Measurements from ENCODE around the gene PSTK.

PSTK gene

GRCh38 chr10:122992031-122992585, 11.9 kb downstream of the PSTK start:
- DNase-seq (ENCODE audit: low read depth) = no peak

- DNase-seq (ENCODE audit: low read depth) = no peak
Measured at GRCh38 chr10:122993797-122994336, 13.7 kb downstream of the PSTK start.

DNA sequence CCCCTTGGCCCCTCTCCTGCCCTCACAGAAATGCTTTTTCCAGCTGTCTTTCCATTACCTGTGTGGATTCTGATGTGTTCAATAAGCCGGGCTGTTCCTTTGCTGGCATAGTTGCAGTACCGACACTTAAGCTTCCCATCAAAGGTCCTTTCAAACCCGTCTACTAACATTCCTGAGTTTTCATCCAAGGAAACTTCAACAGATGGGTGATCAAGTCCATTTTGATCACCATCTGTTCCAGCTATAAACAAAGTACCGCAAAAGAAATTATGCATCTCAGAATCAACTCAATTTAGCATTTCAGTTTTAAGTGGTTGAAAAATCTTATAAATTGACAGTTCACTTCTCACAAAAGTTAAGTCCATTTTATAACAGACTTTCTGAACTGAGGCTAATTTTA, 15.7 kb downstream of the PSTK start:
- no peak for DNase-seq (ENCODE audit: low read depth)

- no peak for DNase-seq (ENCODE audit: low read depth)
Measured at GRCh38 chr10:122997864-122998263, 17.7 kb downstream of the PSTK start.

DNA sequence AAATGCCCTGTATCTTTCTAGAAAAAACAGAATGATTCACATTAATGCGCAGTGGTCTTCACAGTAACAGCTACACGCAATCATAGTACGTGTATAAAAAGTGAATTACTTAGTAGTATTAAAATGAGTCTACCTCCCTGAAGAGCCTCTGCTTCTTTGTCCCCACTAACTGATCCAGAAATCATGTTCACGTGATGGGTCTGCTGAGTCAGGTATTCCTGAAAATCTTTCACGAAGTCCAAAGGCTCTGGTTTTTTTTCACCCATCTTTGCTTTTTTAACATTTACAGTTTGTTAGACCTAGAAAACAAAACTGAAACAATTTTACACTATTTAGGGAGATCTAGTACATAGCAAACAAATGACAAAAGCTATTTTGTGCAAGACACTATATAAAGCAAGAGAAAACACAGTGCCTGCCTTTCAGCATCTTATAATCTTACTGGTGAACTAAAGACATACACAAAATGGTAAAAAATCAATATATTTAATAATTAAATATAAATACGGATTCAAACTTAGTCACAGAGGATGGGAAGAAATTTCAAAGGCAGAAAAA, 18.2 kb downstream of the PSTK start:
- no peak for DNase-seq (ENCODE audit: low read depth)

DNA sequence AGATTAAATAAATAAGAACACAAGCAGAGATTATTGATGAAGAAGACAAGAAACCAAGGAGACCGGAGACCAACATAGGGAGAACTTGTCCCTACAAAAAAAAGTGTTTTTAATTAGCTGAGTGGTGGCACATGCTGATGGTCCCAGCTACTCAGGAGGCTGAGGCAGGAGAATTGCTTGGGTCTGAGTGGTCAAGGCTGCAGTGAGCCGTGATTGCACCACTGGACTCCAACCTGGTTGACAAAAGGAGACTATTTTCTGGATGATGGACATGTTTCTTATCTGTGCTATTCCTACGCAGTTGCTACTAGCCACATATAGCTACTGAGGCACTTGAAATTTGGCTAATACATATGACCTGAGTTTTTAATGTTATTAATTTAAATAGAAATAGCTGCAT, 18.7 kb downstream of the PSTK start:
- DNase-seq (ENCODE audit: low read depth) = no peak

- no peak for DNase-seq (ENCODE audit: low read depth)
Measured at GRCh38 chr10:122999347-122999746, 19.1 kb downstream of the PSTK start.

- DNase-seq (ENCODE audit: low read depth) = no peak
Measured at GRCh38 chr10:123000155-123000554, 20.0 kb downstream of the PSTK start.

- DNase-seq (ENCODE audit: low read depth) = no peak
Measured at GRCh38 chr10:123001370-123001769, 21.2 kb downstream of the PSTK start.

GRCh38 chr10:123004298-123004697, 24.1 kb downstream of the PSTK start:
- DNase-seq (ENCODE audit: low read depth) = no peak

DNA sequence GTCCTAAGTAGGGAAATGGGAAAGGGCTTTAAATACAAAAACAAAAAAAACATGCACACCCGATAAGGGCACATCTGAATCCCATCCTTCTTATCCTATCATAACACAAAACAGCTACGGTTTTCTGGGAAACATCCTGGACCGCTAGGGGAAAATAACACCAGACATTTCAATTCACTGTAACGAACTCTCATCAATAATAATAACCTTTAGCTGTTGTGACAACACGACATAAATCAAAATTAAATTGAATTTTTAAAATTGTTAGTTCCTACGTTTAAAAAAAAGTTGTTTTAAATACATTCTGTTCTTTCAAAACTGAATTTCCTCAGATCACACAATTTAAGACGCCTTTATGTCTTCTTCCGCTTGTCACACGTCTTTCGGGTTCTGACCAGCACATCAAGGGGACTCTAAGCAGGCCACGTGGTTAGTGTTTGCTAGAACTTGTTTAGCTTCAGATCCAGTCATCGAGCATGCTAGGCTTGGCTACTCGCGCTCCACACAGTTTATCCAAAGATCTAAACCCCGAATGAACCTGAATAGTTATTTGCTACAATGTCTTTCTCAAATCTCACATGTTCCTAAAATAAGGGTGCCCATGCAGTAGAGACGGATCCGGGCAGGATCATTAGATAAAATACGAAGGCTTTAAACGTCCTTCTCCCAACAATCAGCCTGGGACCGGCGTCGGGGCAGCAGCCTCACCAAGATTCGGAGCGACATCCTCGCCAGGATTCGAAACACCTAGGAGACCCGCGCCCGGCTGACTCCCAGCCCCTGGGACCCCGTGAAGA, 27.6 kb downstream of the PSTK start:
- peak; percentile 29 for DNase-seq (ENCODE audit: low read depth)

GRCh38 chr10:123008355-123009104, 28.3 kb downstream of the PSTK start, which contains the start of the genes ACADSB and IKZF5:
TSS of gene ACADSB (plus strand) at chr10:123009006. CDS start at chr10:123009030, 24 bp downstream.
TSS of gene IKZF5 (minus strand) at chr10:123008795. CDS start at chr10:122998625, 10,170 bp downstream.
- DNase-seq (ENCODE audit: low read depth) = peak; percentile 93

DNA sequence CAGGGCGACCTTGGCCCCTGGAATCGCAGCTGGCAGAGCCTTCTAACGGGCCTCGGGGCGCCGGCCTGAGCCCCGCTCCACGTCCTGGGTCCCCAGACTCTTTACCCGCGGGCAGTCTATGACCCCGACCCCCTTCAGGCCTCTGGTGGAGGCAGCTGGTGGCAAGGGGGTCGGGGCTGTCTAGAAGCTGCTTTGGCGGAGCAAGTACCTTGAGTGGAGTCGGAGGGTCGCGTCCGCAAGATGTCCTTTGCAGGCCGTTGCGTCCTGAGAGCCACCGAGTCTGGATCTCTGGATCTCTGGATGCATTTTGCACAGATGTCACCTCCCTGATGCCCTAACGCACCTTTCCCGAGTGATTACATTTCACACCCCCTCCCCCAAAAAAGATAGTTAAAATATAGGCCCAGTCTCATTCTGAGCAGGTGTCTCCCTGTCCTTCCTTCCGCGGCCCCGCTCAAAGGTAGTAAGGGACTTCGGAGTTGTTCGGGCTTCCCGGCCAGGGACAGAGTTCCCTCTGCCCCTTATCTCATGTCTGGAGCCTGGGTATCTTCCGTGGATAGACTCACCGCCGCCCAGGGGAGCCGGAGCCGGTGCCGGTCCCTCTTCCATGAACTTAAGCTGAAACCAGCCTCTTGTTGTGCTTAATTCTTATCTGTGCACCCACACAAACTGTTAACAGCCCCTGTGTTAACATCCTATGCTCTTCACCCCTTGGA, 29.1 kb downstream of the PSTK start:
- no peak for DNase-seq (ENCODE audit: low read depth)

- DNase-seq (ENCODE audit: low read depth) = no peak
Measured at GRCh38 chr10:123011987-123012386, 31.8 kb downstream of the PSTK start.

- DNase-seq (ENCODE audit: low read depth) = no peak
Measured at GRCh38 chr10:123013456-123014419, 33.5 kb downstream of the PSTK start.

DNA sequence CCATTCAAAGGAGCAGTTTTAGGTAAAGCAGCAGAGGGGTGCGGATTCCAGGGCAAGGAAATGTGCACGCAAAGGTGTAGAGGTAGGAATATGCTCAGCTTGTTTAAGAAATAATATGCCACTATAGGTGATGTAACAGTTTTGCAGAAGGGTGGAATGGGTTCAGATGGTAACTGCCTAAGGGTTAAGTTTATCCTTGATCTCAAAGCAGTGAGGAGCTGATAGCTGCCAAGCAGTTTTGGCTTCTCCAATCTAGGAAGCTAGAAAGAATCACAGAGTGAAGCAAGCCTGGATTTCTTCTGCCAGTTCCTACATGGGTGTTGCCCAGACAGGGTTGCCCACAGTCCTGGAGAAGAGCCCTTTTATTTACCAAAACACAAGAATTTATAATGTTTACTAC, 34.6 kb downstream of the PSTK start:
- DNase-seq (ENCODE audit: low read depth) = no peak

DNA sequence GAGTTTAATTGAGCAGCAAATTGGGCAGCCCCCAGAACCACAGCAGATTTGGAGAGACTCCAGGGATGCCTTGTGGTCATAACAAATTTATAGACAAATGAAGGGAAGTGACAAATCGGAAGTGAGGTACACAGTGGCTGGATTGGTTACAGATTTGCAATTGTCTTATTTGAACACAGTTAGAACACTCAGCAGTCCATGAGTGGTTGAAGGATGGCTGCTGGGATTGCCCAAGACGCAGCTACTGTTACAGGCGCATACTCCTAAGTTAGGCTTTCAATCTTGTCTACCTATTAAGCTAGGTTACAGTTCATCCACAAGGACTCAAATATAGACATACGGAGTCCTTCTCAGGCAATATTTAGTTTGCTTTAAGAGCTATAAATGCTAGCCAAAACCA, 36.0 kb downstream of the PSTK start:
- no peak for DNase-seq (ENCODE audit: low read depth)

DNA sequence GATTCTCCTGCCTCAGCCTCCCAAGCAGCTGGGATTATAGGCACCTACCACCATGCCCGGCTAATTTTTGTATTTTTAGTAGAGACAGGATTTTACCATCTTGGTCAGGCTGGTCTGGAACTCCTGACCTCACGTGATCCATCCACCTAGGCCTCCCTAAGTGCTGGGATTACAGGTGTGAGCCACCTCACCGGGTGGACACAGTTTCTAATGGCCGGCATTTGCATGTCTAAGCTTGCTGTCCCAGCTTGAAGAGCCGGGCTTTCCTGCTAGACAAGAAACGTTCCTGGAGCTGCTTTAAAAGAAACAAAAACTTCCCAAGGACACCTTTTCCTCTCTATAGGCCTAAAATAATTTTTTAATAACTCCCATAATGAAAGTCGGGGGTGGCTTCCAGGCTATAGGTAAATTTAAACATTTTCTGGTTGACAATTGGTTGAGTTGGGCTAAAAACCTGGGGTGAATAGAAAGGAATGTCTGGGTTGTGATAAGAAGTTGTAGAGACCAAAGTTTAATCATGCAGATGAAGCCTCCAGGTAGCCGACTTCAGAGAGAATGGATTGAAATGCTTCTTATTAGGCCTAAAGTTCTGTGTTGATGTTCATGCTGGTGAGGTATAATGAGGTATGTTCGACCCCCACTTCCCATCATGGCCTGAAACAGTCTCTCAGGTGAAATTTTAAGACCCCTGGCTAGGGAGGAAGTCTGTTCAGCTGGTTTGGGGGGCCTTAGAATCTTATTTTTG, 37.4 kb downstream of the PSTK start:
- DNase-seq (ENCODE audit: low read depth) = no peak

- DNase-seq (ENCODE audit: low read depth) = no peak
Measured at GRCh38 chr10:123018531-123018930, 38.3 kb downstream of the PSTK start.

- no peak for DNase-seq (ENCODE audit: low read depth)
Measured at GRCh38 chr10:123019264-123019663, 39.1 kb downstream of the PSTK start.

All from activated T-cell treated with anti-CD3 and anti-CD28 coated beads for 24 hours (primary cell).